ENCODE measurements around the gene GRID2. TPM values are rescaled to one million over a fixed set of nuclear protein-coding genes. Genes with fewer than 3 reads are reported as not detected.

The GRID2 gene
- total and polyA plus RNA-seq, 9 of the 15 experiments (the other 6 are each of a cell fraction or from before 2014, with no cell fraction given) = 0.04 TPM; not detected in 7

- no peak overlapping the region for H3K4me3 ChIP-seq
- TF ChIP-seq MAX (CRISPR knock-in tag; IDR thresholded peaks at IDR 0.05) (no peak), TAL1 (IDR thresholded peaks at IDR 0.05) (no peak), RAD21 (CRISPR knock-in tag; conservative IDR thresholded peaks at IDR 0.05 in 1 of 2, IDR thresholded peaks at IDR 0.05 in 1 of 2) (no peak), HMGN3 (IDR thresholded peaks at IDR 0.05; ENCODE audit: borderline replicate concordance, extremely low read depth, insufficient read length, low read depth, low read length) (no peak), GTF3C2 (IDR thresholded peaks at IDR 0.05; ENCODE audit: borderline replicate concordance, extremely low read depth, insufficient read length) (no peak), NKRF (IDR thresholded peaks at IDR 0.05; ENCODE audit: borderline replicate concordance) (no peak), KLF6 (CRISPR knock-in tag; IDR thresholded peaks at IDR 0.05; ENCODE audit: borderline replicate concordance) (no peak), MBD1 (CRISPR knock-in tag; IDR thresholded peaks at IDR 0.05) (no peak), ARID3A (IDR thresholded peaks at IDR 0.05; ENCODE audit: borderline replicate concordance, low read depth, low read length) (no peak), NBN (IDR thresholded peaks at IDR 0.05; ENCODE audit: low read depth) (no peak), POU5F1 (IDR thresholded peaks at IDR 0.05; ENCODE audit: borderline replicate concordance, low read depth, low read length, partially characterized antibody) (no peak), NFXL1 (CRISPR knock-in tag; IDR thresholded peaks at IDR 0.05) (no peak)
These were observed 49.6 kb upstream of the GRID2 start for GRCh38 chr4:92253986-92254671.

More at GRCh38 chr4:92253986-92254671, 49.6 kb upstream of the GRID2 start:
- POLR2A ChIA-PET = interaction anchor here (0.6 kb wide), 1 partner anchor 63 kb away, joined by 3 read pairs; no protein-coding TSS in a partner anchor
- Histone ChIP-seq H3K36me3 (ENCODE audit: control insufficient read depth, insufficient read depth, low read length) (no peaks in the 10 kb centered on the region), H3K9me1 (ENCODE audit: control insufficient read depth, insufficient read depth, low read length) (no peaks in the 10 kb centered on the region), H2AFZ (ENCODE audit: low read depth, low read length) (no peak overlapping the region), H3K4me1 (replicated peaks in 1 of 2; ENCODE audit: control insufficient read depth in 2 of 2, insufficient read depth in 2 of 2, low read length in 2 of 2) (no peaks in the 10 kb centered on the region), H3K27ac (ENCODE audit: extremely low read depth, low read depth, low read length) (no peak overlapping the region), H4K20me1 (replicated peaks; ENCODE audit: control insufficient read depth, insufficient read depth, low read length) (no peaks in the 10 kb centered on the region), H3K27me3 (ENCODE audit: control insufficient read depth in 2 of 2, insufficient read depth in 2 of 2, low read length in 2 of 2) (no peaks in the 10 kb centered on the region), H3K9ac (ENCODE audit: insufficient read depth in 1 of 2, low read depth in 2 of 2, low read length in 2 of 2) (no peak overlapping the region), H3K4me2 (ENCODE audit: insufficient read depth, low read length) (no peak overlapping the region), H3K9me3 (replicated peaks; ENCODE audit: control insufficient read depth, insufficient read depth, low read depth, low read length) (0 out of 2 replicates have a peak, but pooled peaks cover 2% of the 10 kb centered on the region), H3K79me2 (ENCODE audit: control insufficient read depth, insufficient read depth, low read length) (no peaks in the 10 kb centered on the region)
- FAIRE-seq = no peak
- 0% methylated on average over 4 of the region's 4 CpGs for WGBS (ENCODE audit: insufficient coverage, low coverage, missing lambda C conversion rate)
- in situ Hi-C loops (cut with MboI) = no loop called here
- intact Hi-C loops (cut with micrococcal nuclease) = no loop called here
- CTCF ChIA-PET (ENCODE audit: low intra/inter-chr PET ratio) = no interaction called here
- no peak for ATAC-seq
- no peak for DNase-seq (ENCODE audit: extremely low read depth in 1 of 4, low spot score in 3 of 4)
- no TSS peak for BruUV-seq (replicated peaks)
